ENCODE results near the gene STARD3NL. TPM values are rescaled to one million over a fixed set of nuclear protein-coding genes. Genes with fewer than 3 reads are reported as not detected.
"Not testable (repeated sequence)": the region's sequence is repeated elsewhere in the genome, so short reads cannot be mapped to it uniquely, and the experiment has no call there.

The STARD3NL gene
- total RNA-seq, 1 donor from 2014 or later: 158 TPM

GRCh38 chr7:38224392-38224791, 46.3 kb downstream of the STARD3NL start:
- peaks cover 1% of the 10 kb centered on the region for H3K9me3 Mint-ChIP-seq (ENCODE audit: unreplicated experiment)
- H3K27ac Mint-ChIP-seq (ENCODE audit: unreplicated experiment): no peak overlapping the region
- no peaks in the 10 kb centered on the region for H3K27me3 Mint-ChIP-seq (ENCODE audit: unreplicated experiment)
- no peak for TF ChIP-seq CTCF (IDR thresholded peaks at IDR 0.05; ENCODE audit: partially characterized antibody, unreplicated experiment)
- H3K4me1 Mint-ChIP-seq (ENCODE audit: low read depth, unreplicated experiment): peaks cover 2% of the 10 kb centered on the region
- H3K36me3 Mint-ChIP-seq (ENCODE audit: unreplicated experiment): no peaks in the 10 kb centered on the region
- H3K4me3 Mint-ChIP-seq (ENCODE audit: unreplicated experiment): no peak overlapping the region
- DNase-seq: no peak

- DNase-seq: no peak
- Mint-ChIP-seq H3K9me3 (ENCODE audit: unreplicated experiment) (peaks cover 2% of the 10 kb centered on the region), H3K4me1 (ENCODE audit: low read depth, unreplicated experiment) (peaks cover 2% of the 10 kb centered on the region), H3K27ac (ENCODE audit: unreplicated experiment) (no peak overlapping the region), H3K36me3 (ENCODE audit: unreplicated experiment) (peaks cover 4% of the 10 kb centered on the region), H3K4me3 (ENCODE audit: unreplicated experiment) (no peak overlapping the region), H3K27me3 (ENCODE audit: unreplicated experiment) (no peaks in the 10 kb centered on the region)
- no peak for TF ChIP-seq CTCF (IDR thresholded peaks at IDR 0.05; ENCODE audit: partially characterized antibody, unreplicated experiment)
Measured at GRCh38 chr7:38229386-38229785, 51.3 kb downstream of the STARD3NL start.

- Mint-ChIP-seq H3K9me3 (ENCODE audit: unreplicated experiment) (peaks cover 2% of the 10 kb centered on the region), H3K4me1 (ENCODE audit: low read depth, unreplicated experiment) (peaks cover 2% of the 10 kb centered on the region), H3K4me3 (ENCODE audit: unreplicated experiment) (no peak overlapping the region), H3K27ac (ENCODE audit: unreplicated experiment) (no peak overlapping the region), H3K27me3 (ENCODE audit: unreplicated experiment) (no peaks in the 10 kb centered on the region), H3K36me3 (ENCODE audit: unreplicated experiment) (peaks cover 4% of the 10 kb centered on the region)
- DNase-seq: no peak
- no peak for TF ChIP-seq CTCF (IDR thresholded peaks at IDR 0.05; ENCODE audit: partially characterized antibody, unreplicated experiment)
Measured at GRCh38 chr7:38229884-38230642, 52.0 kb downstream of the STARD3NL start.

- Mint-ChIP-seq H3K27ac (ENCODE audit: unreplicated experiment) (no peak overlapping the region), H3K4me3 (ENCODE audit: unreplicated experiment) (no peak overlapping the region), H3K9me3 (ENCODE audit: unreplicated experiment) (peaks cover 2% of the 10 kb centered on the region), H3K36me3 (ENCODE audit: unreplicated experiment) (peaks cover 4% of the 10 kb centered on the region), H3K27me3 (ENCODE audit: unreplicated experiment) (no peaks in the 10 kb centered on the region), H3K4me1 (ENCODE audit: low read depth, unreplicated experiment) (no peaks in the 10 kb centered on the region)
- no peak for DNase-seq
- TF ChIP-seq CTCF (IDR thresholded peaks at IDR 0.05; ENCODE audit: partially characterized antibody, unreplicated experiment): no peak
Measured at GRCh38 chr7:38232502-38233366, 54.7 kb downstream of the STARD3NL start.

GRCh38 chr7:38234759-38235158, 56.7 kb downstream of the STARD3NL start:
- not testable (repeated sequence) for H3K4me3 Mint-ChIP-seq (ENCODE audit: unreplicated experiment); H3K4me1 Mint-ChIP-seq (ENCODE audit: low read depth, unreplicated experiment); H3K9me3 Mint-ChIP-seq (ENCODE audit: unreplicated experiment); H3K36me3 Mint-ChIP-seq (ENCODE audit: unreplicated experiment); DNase-seq; H3K27me3 Mint-ChIP-seq (ENCODE audit: unreplicated experiment); H3K27ac Mint-ChIP-seq (ENCODE audit: unreplicated experiment)

Data from glutamatergic neuron (in vitro differentiated cells).